Limb (tissue), 2 donors: ENCODE measurements around the gene DHRS7B.

Experiments
- DNase-seq, 2 donors: peaks; one replicate each; pipeline ENCODE4 v3.0.0-alpha.2; 2016; ENCODE audit errors: extremely low spot score in 2 of 2

Gene DHRS7B

GRCh38 chr17:21239680-21240368, 113.1 kb downstream of the DHRS7B start:
- DNase-seq = no peak

GRCh38 chr17:21240369-21241055, 113.7 kb downstream of the DHRS7B start:
- DNase-seq = no peak
